ENCODE data around the gene DDI2.

Gene DDI2

DNA sequence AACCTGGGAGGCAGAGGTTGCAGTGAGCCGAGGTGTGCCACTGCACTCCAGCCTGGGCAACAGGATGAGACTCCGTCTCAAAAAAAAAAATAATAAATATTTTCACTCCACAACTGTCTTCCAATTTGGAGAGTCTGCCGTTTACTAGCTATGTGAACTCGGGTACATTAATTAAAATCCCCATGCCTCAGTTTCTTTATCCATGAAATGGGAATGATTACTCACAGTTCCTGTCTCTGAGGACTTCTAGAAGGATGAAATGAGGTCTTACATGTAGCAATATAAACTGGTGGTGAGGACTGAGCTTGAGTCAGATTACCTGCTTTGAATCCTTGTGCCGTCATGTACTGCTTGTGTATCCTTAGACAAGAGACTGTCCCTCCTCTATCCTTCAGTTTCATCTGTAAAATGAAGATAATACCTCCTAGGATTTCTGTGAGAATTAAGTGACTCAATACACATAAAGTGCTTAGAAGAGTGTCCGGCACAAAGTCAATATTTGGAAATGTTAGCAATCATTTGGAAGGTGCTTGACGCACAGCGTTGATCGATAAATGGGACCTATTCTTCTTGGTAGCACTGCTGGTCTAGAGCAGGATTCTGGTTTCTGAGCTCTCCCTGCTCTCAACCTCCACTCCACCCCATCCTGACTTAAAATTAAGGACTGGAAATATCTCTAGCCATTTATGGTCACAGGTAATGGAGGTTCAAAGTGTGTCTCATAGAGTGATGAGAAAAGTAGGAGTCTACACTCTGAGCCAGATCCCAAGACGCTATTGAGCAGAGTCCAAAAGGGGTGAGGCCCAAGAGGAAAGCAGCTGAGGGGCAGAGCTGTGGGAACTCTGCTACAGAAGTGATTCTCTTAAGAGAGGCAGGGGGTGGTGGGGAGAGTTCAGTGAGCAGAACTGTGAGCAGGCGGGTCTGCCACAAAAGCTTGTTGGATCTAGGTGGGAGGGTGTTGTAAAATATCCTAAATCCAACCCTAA lies 11.6 kb upstream of the DDI2 start:
- no peak for DNase-seq (ENCODE audit: low read depth in 2 of 2)

DNA sequence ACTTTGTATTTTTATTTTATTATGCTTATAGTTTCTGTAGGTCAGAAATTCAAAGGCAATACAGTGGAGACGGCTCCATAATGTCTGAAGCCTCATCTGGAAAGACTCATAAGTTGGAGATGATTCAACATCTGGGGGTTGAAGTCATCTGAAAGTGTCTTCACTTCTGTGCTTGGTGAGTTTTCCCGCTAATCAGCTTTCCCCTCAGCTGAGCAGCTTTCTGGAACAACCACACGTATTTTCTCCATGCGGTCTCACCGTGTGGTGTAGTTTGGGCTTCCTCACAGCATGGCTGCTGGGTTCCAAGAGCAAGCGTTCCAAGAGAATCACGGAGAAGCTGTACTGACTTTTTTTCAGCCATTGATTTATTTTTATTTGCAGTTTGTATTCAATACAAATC lies 7.6 kb upstream of the DDI2 start:
- no peak for DNase-seq (ENCODE audit: low read depth in 2 of 2)

DNA sequence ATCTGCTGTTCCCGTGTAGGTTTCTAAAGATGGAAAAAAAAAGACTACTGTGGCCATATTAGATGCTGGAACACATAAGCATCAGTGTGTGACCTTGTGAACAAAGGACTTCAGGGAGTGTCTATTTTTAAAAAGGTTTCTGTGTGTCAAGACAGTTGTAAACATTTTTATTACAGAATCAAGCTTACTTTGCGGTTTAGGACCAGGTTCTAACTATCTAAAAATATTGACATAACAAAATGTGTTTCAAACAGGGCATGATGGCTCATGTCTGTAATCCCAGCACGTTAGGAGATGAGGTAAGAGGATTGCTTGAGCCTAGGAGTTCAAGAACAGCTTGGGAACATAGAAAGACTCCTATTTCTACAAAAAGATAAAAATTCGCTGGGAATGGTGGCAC lies 7.1 kb upstream of the DDI2 start:
- DNase-seq (ENCODE audit: low read depth in 2 of 2), result no peak

DNA sequence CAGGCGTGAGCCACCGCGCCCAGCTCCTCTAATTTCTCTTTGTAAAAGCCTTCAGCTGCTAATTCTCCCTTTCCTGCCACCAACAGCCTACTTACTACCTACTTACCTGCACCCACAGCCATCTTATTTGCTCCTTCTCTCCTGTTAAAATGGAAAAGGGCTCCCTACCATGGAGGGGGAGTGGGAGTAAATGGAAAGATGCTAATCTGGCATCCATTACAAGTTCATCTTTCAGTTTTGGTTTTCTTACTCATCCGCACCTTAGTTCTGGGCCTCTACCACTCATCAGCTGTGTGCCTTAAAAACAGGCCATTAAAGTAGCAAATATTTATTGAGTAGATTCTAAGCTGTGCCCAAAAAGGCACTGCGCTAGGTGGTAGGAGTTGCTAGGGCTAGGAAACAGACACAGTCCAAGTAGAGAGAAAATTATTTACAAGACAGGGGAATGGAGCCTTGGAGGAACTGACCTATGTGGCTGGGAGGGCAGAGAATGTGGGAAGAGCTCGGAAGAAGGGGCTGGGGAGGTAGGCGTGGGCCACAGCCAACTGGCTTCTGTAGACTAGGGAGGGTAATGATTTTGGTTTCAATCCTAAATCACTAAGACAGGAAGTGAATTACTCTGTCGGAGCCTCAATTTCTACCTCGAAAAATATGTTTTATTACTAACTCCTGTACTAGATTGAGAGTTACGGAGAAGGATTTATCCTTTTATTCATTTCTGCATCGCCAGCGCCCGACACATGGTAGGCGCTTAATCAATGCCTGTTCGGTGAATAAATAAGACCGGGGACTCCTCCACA lies 685 bp upstream of the DDI2 start:
- no peak for DNase-seq (ENCODE audit: low read depth in 2 of 2)

DNA sequence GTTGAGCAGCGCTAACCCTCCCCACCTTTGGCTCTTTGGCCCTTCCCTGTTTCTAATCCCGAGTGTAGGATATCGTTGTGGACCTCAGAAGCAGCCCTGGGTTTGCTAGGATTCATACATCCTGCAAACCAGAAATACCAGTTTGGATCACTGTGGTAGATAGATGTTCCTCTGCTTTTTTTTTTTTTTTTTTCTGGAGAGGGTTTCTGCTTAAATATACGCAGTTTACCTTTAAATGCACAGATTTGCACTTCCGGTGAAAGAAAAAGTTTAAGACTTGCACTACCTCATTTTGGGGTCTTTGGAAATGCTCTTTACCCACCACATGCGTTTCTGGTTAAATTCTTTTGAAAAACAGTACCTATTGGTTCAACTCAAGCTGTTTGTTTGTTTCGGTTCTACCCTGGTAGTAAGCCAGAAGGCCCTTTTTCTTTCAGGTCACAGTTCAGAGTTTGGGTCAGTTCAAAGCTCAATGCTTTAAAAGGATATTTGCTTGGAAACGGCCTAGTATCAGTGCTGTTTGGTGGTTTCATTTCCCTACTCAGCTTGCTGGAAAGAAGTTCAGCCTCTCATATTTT lies 908 bp downstream of the DDI2 start:
- no peak for DNase-seq (ENCODE audit: low read depth in 2 of 2)

DNA sequence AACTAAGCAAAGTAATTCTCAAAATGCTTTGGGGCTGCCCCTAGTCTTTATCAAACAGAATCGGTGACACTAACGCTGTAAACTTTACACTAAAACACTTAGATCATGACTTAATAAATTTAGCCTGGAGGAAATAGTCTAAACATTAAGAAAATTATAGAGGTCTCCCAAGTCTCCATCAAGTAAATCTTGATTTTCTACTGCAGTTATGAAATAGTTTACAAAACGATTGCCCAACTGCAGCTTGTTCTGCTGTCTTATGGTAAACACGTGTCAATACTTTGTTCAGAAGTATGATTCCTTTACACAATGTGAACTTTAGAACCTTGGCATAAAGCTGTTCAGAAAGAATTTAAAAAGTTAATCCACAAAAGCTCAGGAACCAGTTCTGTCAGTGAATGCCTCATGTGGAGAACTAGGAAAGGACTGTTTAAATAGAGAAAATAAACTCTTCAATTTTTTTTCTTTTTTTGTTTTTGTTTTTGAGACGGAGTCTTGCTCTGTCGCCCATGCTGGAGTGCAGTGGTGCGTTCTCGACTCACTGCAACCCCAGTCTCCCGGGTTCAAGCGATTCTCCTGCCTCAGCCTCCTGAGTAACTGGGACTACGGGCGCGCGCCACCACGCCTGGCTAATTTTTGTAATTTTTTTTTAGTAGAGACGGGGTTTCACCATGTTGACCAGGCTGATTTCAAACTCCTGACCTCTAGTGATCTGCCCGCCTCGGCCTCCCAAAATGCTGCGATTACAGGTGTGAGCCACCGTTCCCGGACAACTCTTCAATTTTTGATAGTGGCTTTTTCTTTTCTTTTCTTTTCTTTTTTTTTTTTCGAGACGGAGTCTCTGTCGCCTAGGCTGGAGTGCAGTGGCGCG lies 1.6 kb downstream of the DDI2 start:
- no peak for DNase-seq (ENCODE audit: low read depth in 2 of 2)

DNA sequence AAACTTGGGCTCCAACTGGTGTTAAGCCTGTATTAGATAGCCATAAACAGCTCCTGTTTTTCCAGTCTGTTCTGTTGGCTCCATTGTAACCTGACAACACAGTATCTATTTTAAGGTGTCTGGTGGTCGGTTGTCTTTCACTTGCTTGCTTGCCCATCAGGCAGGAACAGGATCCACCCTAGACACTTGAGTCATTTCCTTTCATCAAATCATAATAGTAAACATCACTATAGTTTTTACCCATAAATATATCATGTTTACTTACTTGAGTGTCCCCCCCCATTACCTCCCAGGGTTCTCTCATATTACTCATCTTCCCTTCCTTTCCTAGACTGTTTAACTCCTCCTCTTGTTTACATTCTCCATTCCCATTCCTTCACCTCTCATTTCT lies 2.9 kb downstream of the DDI2 start:
- DNase-seq (ENCODE audit: low read depth in 2 of 2), result no peak

DNA sequence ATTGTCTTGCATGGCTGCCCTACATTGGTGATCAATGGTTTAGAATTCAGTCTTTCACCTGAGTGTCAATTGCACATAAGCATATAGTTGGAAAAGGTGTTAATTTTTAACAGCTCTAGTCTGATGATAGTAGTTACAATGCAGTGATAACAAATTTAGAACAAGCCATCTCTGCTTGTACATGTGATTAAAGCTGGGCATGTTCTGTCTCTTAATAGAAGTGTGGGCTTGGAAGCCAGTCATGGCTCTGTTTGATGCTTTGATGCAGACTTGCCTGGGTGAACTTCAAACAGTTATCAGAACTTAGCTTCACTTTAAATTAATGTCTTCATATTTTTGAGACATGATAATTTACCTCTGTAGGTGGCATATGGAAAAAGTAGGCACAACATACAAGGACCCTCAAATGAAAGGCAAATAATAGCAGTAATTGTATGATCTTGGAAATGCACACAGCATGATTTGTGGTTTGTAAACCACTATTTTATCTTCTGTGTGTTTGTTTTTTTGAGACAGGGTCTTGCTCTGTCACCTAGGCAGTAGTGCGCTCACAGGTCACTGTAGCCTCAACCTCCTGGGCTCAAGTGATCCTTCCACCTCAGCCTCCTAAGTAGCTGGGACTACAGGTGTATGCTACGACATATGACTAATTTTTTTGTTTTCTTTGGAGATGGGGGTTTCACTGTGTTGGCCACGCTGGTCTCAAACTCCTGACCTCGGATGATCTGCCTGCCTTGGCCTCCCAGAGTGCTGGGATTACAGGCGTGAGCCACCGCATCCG lies 3.8 kb downstream of the DDI2 start:
- no peak for DNase-seq (ENCODE audit: low read depth in 2 of 2)

DNA sequence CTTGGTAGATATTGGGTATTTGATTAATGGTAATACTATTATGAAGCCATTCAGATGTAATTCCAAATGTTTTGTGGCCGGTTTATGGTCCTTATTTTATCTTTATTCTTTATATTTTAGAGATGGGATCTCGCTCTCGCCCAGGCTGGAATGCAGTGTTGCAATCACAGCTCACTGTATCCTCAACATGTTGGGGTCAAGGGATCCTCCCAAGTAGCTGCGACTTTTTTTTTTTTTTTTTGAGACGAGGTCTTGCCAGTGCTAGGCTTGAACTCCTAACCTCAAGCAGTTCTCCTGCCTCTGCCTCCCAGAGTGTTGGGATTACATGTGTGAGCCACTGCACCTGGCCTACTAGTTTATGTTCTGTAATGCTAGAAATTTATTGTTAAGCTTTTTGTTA lies 4.7 kb downstream of the DDI2 start:
- DNase-seq (ENCODE audit: low read depth in 2 of 2), result no peak

DNA sequence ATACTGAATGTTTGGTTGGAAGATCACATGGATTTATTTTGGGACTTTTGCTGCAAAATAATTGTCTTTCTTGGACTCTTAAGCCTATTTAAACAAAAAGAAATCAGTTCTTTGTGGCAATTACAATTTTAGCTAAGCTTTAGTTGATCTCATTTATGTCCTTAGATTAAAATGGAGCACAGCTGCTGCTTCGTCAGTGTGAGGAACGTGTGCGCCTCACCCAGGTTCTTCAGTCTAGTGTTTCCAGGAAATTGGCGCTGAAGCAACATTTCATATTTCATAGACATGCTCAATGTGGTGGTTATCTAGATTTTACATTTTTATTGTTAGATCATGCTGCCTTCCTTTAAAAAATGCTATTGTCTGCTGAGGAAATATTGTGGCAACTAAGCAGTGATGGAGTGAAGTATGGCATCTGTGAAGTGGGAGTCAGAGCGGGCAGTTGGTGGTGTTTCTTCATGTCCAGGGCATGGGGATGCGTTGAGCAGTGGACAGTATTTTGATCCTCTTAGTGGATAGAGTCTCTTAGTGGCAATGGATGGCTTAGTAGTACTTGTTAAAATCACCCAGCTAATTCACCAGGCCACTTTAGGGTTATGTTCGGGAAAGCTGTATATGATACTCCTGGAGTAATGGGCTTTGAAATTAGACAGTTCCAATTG lies 5.6 kb downstream of the DDI2 start:
- DNase-seq (ENCODE audit: low read depth in 2 of 2), result no peak

DNA sequence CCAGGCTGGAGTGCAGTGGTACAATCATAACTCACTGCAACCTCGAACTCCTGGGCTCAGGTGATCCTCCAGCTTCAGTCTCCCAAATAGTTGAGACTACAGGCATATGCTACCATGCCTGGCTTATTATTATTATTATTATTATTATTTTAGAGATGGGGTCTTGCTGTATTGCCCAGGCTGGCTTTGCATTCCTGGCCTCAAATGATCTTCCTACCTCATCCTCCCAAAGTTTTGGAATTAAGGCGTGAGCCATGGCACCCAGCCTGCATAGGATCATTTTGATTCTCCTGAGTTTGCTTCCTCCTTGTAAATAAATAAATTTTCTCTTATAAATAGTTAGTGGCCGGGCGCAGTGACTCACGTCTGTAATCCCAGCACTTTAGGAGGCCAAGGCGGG lies 6.2 kb downstream of the DDI2 start:
- DNase-seq (ENCODE audit: low read depth in 2 of 2), result no peak

DNA sequence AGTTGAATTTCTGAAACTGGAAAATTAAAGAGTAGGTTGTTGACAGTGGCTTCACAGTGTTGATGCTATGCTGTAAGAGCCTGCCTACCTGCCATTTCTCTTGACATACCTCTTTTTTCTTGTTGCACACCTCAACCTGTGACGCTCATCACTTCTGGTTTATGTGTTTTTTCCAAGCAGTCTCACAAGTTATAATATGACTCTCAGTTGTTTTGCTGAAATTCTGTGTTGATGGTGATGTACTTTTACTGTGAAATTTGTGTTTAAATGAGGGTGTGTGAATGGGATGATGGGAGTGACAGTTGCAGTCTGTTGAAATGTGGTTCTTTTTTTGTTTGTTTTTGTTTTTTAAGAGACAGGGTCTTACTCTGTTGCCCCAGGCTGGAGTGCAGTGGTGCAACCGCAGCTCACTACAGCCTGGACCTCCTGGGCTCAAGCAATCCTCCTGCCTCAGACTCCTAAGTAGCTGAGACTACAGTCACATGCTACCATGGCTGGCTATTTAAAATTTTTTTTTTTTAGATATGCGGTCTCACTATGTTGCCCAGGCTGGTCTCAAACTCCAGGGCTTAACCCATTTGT lies 7.0 kb downstream of the DDI2 start:
- no peak for DNase-seq (ENCODE audit: low read depth in 2 of 2)

DNA sequence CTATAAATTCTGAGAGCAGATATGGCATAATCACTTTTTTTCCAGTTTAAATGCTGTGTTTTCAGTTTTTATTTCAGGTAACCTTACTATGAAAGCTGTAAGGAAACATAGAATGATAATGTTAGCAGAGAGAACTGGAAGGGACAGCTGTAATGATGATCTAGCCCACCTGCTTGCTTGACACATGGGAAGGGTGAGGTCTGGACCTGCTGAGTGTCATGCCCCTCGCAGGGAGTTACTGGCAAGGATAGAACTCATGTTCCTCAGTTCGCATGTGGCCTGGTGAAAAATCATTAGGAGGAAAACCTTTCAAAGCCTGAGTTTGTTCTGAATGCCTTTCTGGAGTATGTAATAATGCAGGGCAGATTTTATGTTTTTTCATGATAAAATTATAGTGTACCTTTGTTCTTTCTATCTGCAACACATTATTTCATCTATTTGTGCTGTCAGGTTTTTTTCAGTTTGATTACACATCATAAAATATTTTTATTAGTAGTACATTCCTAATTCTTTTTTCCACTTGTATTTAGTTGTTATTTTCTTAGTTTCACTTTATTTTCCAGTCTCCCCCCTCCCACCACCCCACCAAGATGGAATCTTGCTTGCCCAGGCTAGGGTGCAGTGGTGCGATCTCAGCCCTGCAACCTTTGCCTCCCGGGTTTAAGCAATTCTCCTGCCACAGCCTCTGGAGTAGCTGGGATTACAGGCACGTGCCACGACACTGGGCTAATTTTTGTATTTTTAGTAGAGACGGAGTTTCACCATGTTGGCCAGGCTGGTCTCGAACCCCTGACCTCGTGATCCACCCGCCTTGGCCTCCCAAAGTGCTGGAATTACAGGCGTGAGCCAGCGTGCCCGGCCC lies 8.0 kb downstream of the DDI2 start:
- no peak for DNase-seq (ENCODE audit: low read depth in 2 of 2)

DNA sequence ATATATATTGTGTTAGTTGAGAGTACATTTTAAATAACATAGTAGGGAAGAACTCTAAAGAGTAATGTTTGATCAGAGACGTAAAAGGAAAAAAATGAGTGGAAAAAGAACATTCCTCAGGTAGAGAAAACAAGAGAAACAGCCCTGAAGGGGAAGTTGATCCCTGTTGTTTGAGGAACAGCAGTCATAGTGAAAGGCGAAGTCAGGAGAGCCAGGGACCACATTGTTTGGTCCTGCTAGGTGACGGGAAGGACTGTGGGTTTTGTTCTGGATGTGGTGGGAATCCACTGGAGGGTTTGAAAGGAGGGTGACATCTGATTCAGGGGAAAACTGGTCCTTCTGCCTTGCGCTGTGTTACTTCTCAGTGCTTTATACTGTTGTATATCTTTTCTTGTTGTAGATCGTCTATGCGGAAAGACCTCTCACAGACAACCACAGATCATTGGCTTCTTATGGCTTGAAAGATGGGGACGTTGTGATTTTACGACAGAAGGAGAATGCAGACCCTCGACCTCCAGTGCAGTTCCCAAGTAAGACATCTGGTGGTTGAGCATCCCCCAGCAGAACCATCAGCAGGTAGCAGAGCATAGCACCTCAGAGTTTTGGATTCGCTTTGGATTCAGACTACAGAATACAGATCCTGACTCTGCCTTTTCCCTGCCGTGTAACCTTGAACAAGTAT lies 9.2 kb downstream of the DDI2 start:
- DNase-seq (ENCODE audit: low read depth in 2 of 2), result no peak

DNA sequence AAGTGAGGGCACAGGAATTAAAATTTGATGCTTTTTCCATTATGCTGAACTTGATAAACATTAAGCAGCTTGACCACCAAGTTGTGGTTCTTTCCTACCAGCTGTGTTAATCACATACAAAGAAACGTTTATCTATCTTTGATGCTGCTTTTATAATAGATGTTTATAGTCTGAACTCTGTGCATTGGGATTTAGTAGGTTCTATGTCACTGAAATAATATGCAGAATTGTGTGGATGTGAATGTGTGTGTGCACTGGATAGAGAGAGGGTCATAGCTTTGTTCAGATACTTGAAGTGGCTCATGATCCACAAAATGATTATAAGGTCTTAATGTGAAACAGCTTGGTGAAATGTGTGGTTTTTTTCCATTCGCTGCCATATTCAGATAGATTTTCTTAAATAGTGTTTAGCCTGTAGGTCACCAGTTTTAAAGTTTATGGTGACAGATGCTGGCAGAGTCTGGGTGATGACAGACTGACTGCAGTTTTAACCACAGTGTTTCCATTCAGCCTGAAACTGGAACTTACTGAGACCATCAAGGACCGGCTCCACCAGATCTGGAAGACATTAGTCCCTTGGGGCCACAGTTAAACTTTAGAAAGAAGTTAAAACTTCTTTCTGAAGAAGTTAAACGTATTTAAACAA lies 10.2 kb downstream of the DDI2 start:
- no peak for DNase-seq (ENCODE audit: low read depth in 2 of 2)

DNA sequence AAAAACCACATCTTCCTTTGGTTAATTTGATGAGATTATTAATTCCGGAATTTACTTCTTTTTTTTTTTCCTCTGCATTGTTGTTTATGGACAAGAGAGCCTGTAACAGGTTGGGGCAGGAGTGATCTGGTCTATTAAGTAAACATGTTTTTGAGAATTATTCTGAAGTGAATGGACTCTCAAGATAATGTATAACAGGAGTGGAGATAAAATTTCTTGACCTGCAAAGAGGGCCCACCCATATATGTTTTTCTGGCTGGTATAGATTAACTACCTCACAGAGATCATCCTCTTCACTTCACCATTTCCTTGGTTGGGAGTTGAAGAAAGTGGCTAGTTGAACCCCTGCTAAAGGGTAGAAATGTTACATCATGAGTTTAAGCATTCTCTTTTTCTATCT lies 10.7 kb downstream of the DDI2 start:
- DNase-seq (ENCODE audit: low read depth in 2 of 2), result no peak

DNA sequence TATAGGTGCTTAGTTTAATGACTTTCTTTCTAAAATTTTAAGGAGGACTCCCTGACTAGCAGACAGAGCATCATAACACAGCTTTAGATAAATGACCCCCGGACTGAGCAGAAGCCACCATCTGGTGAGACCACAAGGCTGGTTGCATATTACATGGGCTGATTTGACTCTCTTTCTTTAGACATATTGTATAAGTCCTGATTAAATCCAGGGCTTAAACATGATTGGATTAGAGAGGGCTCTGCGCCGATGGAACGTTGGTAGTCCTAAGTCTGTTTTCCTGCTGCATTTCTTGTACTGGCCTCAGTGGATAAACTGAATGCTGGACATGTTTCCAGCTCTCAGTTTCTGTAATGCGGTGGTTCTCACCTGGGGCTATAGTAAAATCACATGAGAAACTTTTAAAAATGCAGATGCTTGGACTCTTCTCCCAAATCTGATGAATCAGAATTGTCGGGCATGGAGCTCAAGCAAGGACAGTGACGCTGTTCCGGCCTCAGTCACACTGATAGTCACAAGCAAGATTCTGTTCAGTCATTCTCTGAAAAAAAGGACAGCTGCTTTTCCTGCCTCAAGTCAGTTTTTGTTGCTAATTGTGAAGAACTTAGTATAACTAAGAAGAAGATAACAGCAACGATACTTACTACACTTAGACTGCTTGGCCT lies 16.6 kb downstream of the DDI2 start:
- no peak for DNase-seq (ENCODE audit: low read depth in 2 of 2)
